Esophagus squamous epithelium (tissue), 5 donors: ENCODE results near the gene NFIB. TPM values are rescaled to one million over a fixed set of nuclear protein-coding genes. Genes with fewer than 3 reads are reported as not detected.

ENCODE experiments used
- DNase-seq: peaks from one replicate; lab custom pipeline; 2025; lab: John Stamatoyannopoulos, UW
- H3K27ac ChIP-seq, 4 donors: fragments of 200-600 bp; sonication (generic); one replicate each; pipeline ENCODE4 v1.5.1; 2016 to 2019; ENCODE audit warnings: mild to moderate bottlenecking in 1 of 4
- H3K27me3 ChIP-seq, 4 donors: fragments of 200-600 bp; sonication (generic); 1 replicate in 3 of 4; 2 replicates in 1 of 4; pipeline versions ENCODE4 v1.5.1 to v1.6.0; 2017 to 2021; ENCODE audit warnings: antibody characterized with exemption in 1 of 4
- H3K36me3 ChIP-seq, 3 donors: fragments of 200-600 bp; sonication (generic); one replicate each; pipeline ENCODE4 v1.5.1; 2016 to 2019
- H3K4me1 ChIP-seq, 3 donors: fragments of 200-600 bp; sonication (generic); one replicate each; pipeline ENCODE4 v1.5.1; 2017 to 2019
- H3K4me3 ChIP-seq, 4 donors: fragments of 200-600 bp; sonication (generic); 1 replicate in 3 of 4; 2 replicates in 1 of 4; pipeline ENCODE4 v1.5.1; 2016 to 2019; ENCODE audit warnings: mild to moderate bottlenecking in 2 of 4, moderate library complexity in 1 of 4
- H3K9me3 ChIP-seq, 3 donors: fragments of 200-600 bp; sonication (generic); one replicate each; pipeline ENCODE4 v1.5.1; 2016 to 2019
- CTCF ChIP-seq, 6 experiments: fragments of 450-650 bp in 4 of 6; fragments of 200-600 bp in 2 of 6; sonication (generic) in 2 of 6; IDR thresholded peaks; one replicate each; pipeline ENCODE4 v1.5.1; 2016 to 2019; ENCODE audit warnings: antibody characterized with exemption in 6 of 6, mild to moderate bottlenecking in 4 of 6, moderate library complexity in 4 of 6
- POLR2A ChIP-seq, 4 donors: fragments of 450-650 bp; IDR thresholded peaks; one replicate each; pipeline ENCODE4 v1.6.1; 2017; ENCODE audit warnings: antibody characterized with exemption in 4 of 4, mild to moderate bottlenecking in 4 of 4, moderate library complexity in 3 of 4
- WGBS, 2 donors: methylation state at CpG; one replicate each; pipeline ENCODE4 v1.1.5; 2018; 5-methylcytosine and 5-hydroxymethylcytosine counted together
- intact Hi-C: fragments of 100-400 bp; cut with DNase I; formaldehyde crosslinking; loops from one replicate; pipeline ENCODE4 v1.15.0; 2022
- total RNA-seq, 4 donors: library from RNA; depleted of rRNA; stranded (reverse); fragments of >200 nt; gene quantifications; one replicate each; pipeline ENCODE4 v1.1.0, GENCODE V29; 2016
- donor health status: DM: yes; HTN: yes; CAD: no.

The NFIB gene
- total RNA-seq, 4 donors from 2014 or later: 16.8 to 38.1 (median 23.0) TPM

- WGBS, 2 donors: 27 to 29% methylated on average over 3 to 4 of the region's 5 CpGs
- Histone ChIP-seq H3K4me1 (peaks cover 7 to 76% (median 19%) of the 10 kb centered on the region in 3 donors), H3K27me3 (peaks cover 0 to 93% (median 2%) of the 10 kb centered on the region in 4 donors), H3K27ac (peak overlapping the region; percentile 5 to 90 (median 83)), H3K4me3 (peak overlapping the region in 3 of 4 donors; percentile 18 to 58 (median 31)), H3K36me3 (no peaks in the 10 kb centered on the region), H3K9me3 (no peaks in the 10 kb centered on the region)
- intact Hi-C loops: no loop called here
- DNase-seq: no peak
- no peak for TF ChIP-seq POLR2A (IDR thresholded peaks at IDR 0.05)
- no peak for TF ChIP-seq CTCF (IDR thresholded peaks at IDR 0.05)
Measured at GRCh38 chr9:14343261-14344031, 29.5 kb upstream of the NFIB start.

- H3K27ac ChIP-seq: peak overlapping the region in 3 of 4 donors; percentile 79 to 90 (median 87)
- no peak for TF ChIP-seq CTCF (IDR thresholded peaks at IDR 0.05)
- TF ChIP-seq POLR2A (IDR thresholded peaks at IDR 0.05): no peak
- H3K27me3 ChIP-seq: peaks cover 0 to 88% (median 2%) of the 10 kb centered on the region in 4 donors
- 68 to 77% methylated on average over 4 of the region's 4 CpGs for WGBS, 2 donors
- no peaks in the 10 kb centered on the region for H3K9me3 ChIP-seq
- H3K4me1 ChIP-seq: peaks cover 7 to 69% (median 19%) of the 10 kb centered on the region in 3 donors
- DNase-seq: no peak
- H3K36me3 ChIP-seq: no peaks in the 10 kb centered on the region
- H3K4me3 ChIP-seq: peak overlapping the region in 1 of 4 donors; percentile 8
- intact Hi-C loops: no loop called here
Measured at GRCh38 chr9:14342736-14343135, 28.8 kb upstream of the NFIB start.

GRCh38 chr9:14341437-14342122 is 27.6 kb upstream of the NFIB start:
- intact Hi-C loops: no loop called here
- no peak for DNase-seq

GRCh38 chr9:14340994-14341393 is 27.1 kb upstream of the NFIB start:
- Histone ChIP-seq H3K4me1 (peaks cover 0 to 52% (median 19%) of the 10 kb centered on the region in 3 donors), H3K27me3 (peaks cover 0 to 80% (median 0%) of the 10 kb centered on the region in 4 donors), H3K4me3 (no peak overlapping the region), H3K9me3 (no peaks in the 10 kb centered on the region), H3K36me3 (no peaks in the 10 kb centered on the region), H3K27ac (peak overlapping the region in 3 of 4 donors; percentile 46 to 79 (median 57))
- TF ChIP-seq CTCF (IDR thresholded peaks at IDR 0.05): no peak
- no peak for TF ChIP-seq POLR2A (IDR thresholded peaks at IDR 0.05)
- intact Hi-C loops: no loop called here
- no peak for DNase-seq
- WGBS, 2 donors: 0 to 45% methylated on average over 1 to 3 of the region's 3 CpGs

More at GRCh38 chr9:14341437-14342122, 27.6 kb upstream of the NFIB start:
- TF ChIP-seq POLR2A (IDR thresholded peaks at IDR 0.05) (no peak), CTCF (IDR thresholded peaks at IDR 0.05) (no peak)
- WGBS, 2 donors: 37 to 54% methylated on average over 5 to 6 of the region's 6 CpGs
- Histone ChIP-seq H3K36me3 (no peaks in the 10 kb centered on the region), H3K27me3 (peaks cover 0 to 86% (median 2%) of the 10 kb centered on the region in 4 donors), H3K27ac (peak overlapping the region in 3 of 4 donors; percentile 79 to 90 (median 87)), H3K9me3 (no peaks in the 10 kb centered on the region), H3K4me3 (no peak overlapping the region), H3K4me1 (peaks cover 0 to 58% (median 19%) of the 10 kb centered on the region in 3 donors)
